PC-9 (cell line): ENCODE data around the gene OR2A1.
"Not testable (repeated sequence)": the region's sequence is repeated elsewhere in the genome, so short reads cannot be mapped to it uniquely, and the experiment has no call there.

Experiments
- CTCF ChIP-seq: fragments of 200-600 bp; sonication (generic); conservative IDR thresholded peaks from 2 replicates; pipeline ENCODE4 v1.6.1; 2017; ENCODE audit warnings: mixed run types, antibody characterized with exemption, mild to moderate bottlenecking, moderate library complexity
- EZH2 ChIP-seq: fragments of 200-600 bp; sonication (generic); IDR thresholded peaks from 2 replicates; pipeline ENCODE4 v1.8.0; 2017; ENCODE audit warnings: antibody characterized with exemption, low read depth

GRCh38 chr7:144303607-144304006 is 8.6 kb upstream of the OR2A1 start:
- TF ChIP-seq EZH2, CTCF: not testable (repeated sequence)
